Stomach (tissue), 4 donors: Measurements from ENCODE around the gene TRAPPC10.
"Not testable (repeated sequence)": the region's sequence is repeated elsewhere in the genome, so short reads cannot be mapped to it uniquely, and the experiment has no call there.

ENCODE experiments used
- POLR2AphosphoS5 ChIP-seq, 3 donors: sonication (generic); formaldehyde crosslinking; IDR thresholded peaks; one replicate each; pipeline ENCODE4 v1.6.1; 2016; ENCODE audit warnings: antibody characterized with exemption in 3 of 3
- TF ChIP-seq, protein P1 (sequence below), 7 experiments: fragments of 450-650 bp in 4 of 7; fragments of 200-600 bp in 3 of 7; sonication (generic) in 3 of 7; IDR thresholded peaks; one replicate each; pipeline ENCODE4 v1.5.1; 2016 to 2019; ENCODE audit warnings: antibody characterized with exemption in 7 of 7, control low read depth in 2 of 7, mild to moderate bottlenecking in 1 of 7

DNA sequence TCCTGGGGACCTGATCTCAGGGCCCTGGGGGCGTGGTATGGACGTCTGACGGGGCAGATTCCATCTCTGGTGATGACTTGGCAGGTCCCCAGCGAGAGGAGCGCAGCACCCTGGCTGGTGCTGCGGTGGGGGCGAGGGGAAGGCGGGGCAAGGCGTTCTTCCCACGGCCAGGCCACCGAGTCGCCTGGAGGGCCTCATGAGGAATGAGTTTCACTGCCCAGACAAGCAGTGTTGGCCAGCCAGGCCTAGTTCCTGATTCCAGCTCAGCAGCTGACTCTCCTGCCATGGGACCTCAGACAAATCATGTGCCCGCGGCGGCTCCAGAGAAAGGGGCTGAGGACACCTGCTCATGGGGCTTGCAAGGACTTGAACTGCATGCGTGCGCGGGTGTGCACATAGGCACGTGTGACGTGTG is 142.7 kb downstream of the TRAPPC10 start:
- TF ChIP-seq, protein P1, sequence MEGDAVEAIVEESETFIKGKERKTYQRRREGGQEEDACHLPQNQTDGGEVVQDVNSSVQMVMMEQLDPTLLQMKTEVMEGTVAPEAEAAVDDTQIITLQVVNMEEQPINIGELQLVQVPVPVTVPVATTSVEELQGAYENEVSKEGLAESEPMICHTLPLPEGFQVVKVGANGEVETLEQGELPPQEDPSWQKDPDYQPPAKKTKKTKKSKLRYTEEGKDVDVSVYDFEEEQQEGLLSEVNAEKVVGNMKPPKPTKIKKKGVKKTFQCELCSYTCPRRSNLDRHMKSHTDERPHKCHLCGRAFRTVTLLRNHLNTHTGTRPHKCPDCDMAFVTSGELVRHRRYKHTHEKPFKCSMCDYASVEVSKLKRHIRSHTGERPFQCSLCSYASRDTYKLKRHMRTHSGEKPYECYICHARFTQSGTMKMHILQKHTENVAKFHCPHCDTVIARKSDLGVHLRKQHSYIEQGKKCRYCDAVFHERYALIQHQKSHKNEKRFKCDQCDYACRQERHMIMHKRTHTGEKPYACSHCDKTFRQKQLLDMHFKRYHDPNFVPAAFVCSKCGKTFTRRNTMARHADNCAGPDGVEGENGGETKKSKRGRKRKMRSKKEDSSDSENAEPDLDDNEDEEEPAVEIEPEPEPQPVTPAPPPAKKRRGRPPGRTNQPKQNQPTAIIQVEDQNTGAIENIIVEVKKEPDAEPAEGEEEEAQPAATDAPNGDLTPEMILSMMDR (IDR thresholded peaks at IDR 0.05), result not testable (repeated sequence)
- TF ChIP-seq POLR2AphosphoS5 (IDR thresholded peaks at IDR 0.05), result not testable (repeated sequence)
